Thyroid gland (tissue), 4 donors: ENCODE data around the gene IKZF4. TPM values are rescaled to one million over a fixed set of nuclear protein-coding genes. Genes with fewer than 3 reads are reported as not detected.
"Not testable (repeated sequence)": the region's sequence is repeated elsewhere in the genome, so short reads cannot be mapped to it uniquely, and the experiment has no call there.

Source experiments
- DNase-seq, 2 donors: peaks; one replicate each; pipeline ENCODE4 v3.0.0-alpha.2; 2019
- H3K27ac ChIP-seq, 3 donors: fragments of 200-600 bp; sonication (generic); 1 replicate in 2 of 3; 2 replicates in 1 of 3; pipeline ENCODE4 v1.5.1; 2016 to 2019; ENCODE audit warnings: mild to moderate bottlenecking in 1 of 3, moderate library complexity in 1 of 3
- H3K27me3 ChIP-seq: fragments of 200-600 bp; sonication (generic); one replicate; pipeline ENCODE4 v1.5.1; 2019
- H3K36me3 ChIP-seq, 2 donors: fragments of 200-600 bp; sonication (generic); one replicate each; pipeline ENCODE4 v1.5.1; 2016 to 2019
- H3K4me1 ChIP-seq, 2 donors: fragments of 200-600 bp; sonication (generic); one replicate each; pipeline ENCODE4 v1.5.1; 2017 to 2019
- H3K4me3 ChIP-seq, 3 donors: fragments of 200-600 bp; sonication (generic); replicated peaks in 1 of 3; 1 replicate in 2 of 3; 2 replicates in 1 of 3; pipeline ENCODE4 v1.5.1; 2016; ENCODE audit warnings: mild to moderate bottlenecking in 1 of 3
- H3K9me3 ChIP-seq: fragments of 200-600 bp; sonication (generic); one replicate; pipeline ENCODE4 v1.5.1; 2017
- CTCF ChIP-seq, 6 experiments: fragments of 200-600 bp in 3 of 6; fragments of 450-650 bp in 3 of 6; sonication (generic) in 3 of 6; IDR thresholded peaks; one replicate each; pipeline ENCODE4 v1.5.1; 2016 to 2019; ENCODE audit warnings: antibody characterized with exemption in 6 of 6, mild to moderate bottlenecking in 2 of 6, inconsistent platforms in 1 of 6, moderate library complexity in 1 of 6
- POLR2A ChIP-seq, 2 donors: fragments of 450-650 bp; IDR thresholded peaks; one replicate each; pipeline ENCODE4 v1.6.1; 2017; ENCODE audit warnings: antibody characterized with exemption in 2 of 2, mild to moderate bottlenecking in 2 of 2, moderate library complexity in 1 of 2
- WGBS, 2 donors: methylation state at CpG; one replicate each; pipeline ENCODE4 v1.1.5; 2017; 5-methylcytosine and 5-hydroxymethylcytosine counted together
- intact Hi-C: fragments of 100-400 bp; cut with DNase I; formaldehyde crosslinking; loops from one replicate; pipeline ENCODE4 v1.15.1; 2023
- total RNA-seq, 4 donors: library from RNA; depleted of rRNA; stranded (reverse); fragments of >200 nt; gene quantifications; one replicate each; pipeline ENCODE4 v1.2.3, GENCODE V29; 2016

Gene IKZF4
- total RNA-seq, 4 donors from 2014 or later: 4.2 to 10.9 (median 9.4) TPM

GRCh38 chr12:55996715-55997534, 23.9 kb upstream of the IKZF4 start, which contains the start of gene SUOX:
Gene SUOX, plus strand, starts transcription at chr12:55997276. Its CDS starts 4,946 bp downstream, at chr12:56002222.
- DNase-seq: peak; percentile 99
- WGBS, 2 donors: 3% methylated on average over 18 to 23 of the region's 27 CpGs
- Histone ChIP-seq H3K27ac (peak within 1 kb of the TSS; percentile 72 to 83 (median 73)), H3K9me3 (no peaks in the 10 kb centered on the region), H3K4me1 (peaks cover 11 to 13% of the 10 kb centered on the region in 2 donors), H3K4me3 (peak within 1 kb of the TSS; percentile 51 to 54 (median 51)), H3K27me3 (no peaks in the 10 kb centered on the region), H3K36me3 (peaks cover 19 to 24% of the 10 kb centered on the region in 2 donors)
- TF ChIP-seq POLR2A (IDR thresholded peaks at IDR 0.05): peak; percentile 19 to 83
- no peak for TF ChIP-seq CTCF (IDR thresholded peaks at IDR 0.05)
- intact Hi-C loops: no loop called here

DNA sequence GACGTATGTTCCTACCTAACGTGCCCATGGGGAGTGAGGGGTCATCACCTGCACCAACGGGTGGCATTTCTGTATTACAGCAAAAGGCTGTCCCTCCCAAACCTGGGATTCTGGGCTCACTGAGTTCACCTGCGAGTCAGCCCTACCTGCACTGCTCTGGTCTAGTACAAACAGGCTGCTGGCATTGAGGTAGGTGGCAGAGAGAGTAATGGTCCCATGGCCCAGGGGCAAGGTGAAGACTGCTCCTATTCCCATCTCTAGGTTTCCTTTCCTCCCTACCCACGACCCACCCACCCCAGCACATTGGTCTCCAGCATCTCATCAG, 23.3 kb upstream of the IKZF4 start:
- Histone ChIP-seq H3K27ac (peak overlapping the region; percentile 72 to 77 (median 73)), H3K4me1 (peaks cover 11 to 13% of the 10 kb centered on the region in 2 donors), H3K36me3 (peaks cover 13 to 19% of the 10 kb centered on the region in 2 donors), H3K27me3 (no peaks in the 10 kb centered on the region), H3K9me3 (no peaks in the 10 kb centered on the region), H3K4me3 (peak overlapping the region; percentile 45 to 54 (median 51))
- intact Hi-C loops: no loop called here
- DNase-seq: peak; percentile 32
- 2 to 8% methylated on average over 2 to 5 of the region's 5 CpGs for WGBS, 2 donors
- TF ChIP-seq CTCF (IDR thresholded peaks at IDR 0.05) (no peak), POLR2A (IDR thresholded peaks at IDR 0.05) (no peak)

GRCh38 chr12:55999522-55999921, 21.3 kb upstream of the IKZF4 start:
- H3K9me3 ChIP-seq, H3K4me3 ChIP-seq, H3K27ac ChIP-seq, H3K27me3 ChIP-seq, DNase-seq, intact Hi-C loops: not testable (repeated sequence)
- Histone ChIP-seq H3K4me1 (peaks cover 11 to 13% of the 10 kb centered on the region in 2 donors), H3K36me3 (peaks cover 6 to 11% of the 10 kb centered on the region in 2 donors)
- WGBS, 2 donors: 70 to 82% methylated on average over 6 of the region's 6 CpGs

DNA sequence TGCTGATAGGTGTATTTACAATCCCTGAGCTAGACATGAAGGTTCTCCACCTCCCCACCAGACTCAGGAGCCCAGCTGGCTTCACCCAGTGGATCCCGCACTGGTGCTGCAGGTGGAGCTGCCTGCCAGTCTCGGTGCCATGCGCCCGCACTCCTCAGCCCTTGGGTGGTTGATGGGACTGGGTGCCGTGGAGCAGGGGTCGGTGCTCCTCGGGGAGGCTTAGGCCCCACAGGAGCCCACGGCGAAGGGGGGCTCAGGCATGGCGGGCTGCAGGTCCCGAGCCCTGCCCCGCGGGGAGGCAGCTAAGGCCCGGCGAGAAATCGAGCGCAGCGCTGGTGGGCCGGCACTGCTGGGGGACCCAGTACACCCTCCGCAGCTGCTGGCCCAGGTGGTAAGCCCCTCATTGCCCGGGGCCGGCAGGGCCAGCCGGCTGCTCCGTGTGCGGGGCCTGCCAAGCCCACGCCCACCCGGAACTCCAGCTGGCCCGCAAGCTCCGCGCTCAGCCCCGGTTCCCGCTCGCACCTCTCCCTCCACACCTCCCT, 20.8 kb upstream of the IKZF4 start:
- H3K9me3 ChIP-seq, DNase-seq, H3K27me3 ChIP-seq, H3K4me3 ChIP-seq, H3K27ac ChIP-seq: not testable (repeated sequence)
- Histone ChIP-seq H3K4me1 (peaks cover 11 to 13% of the 10 kb centered on the region in 2 donors), H3K36me3 (peaks cover 6 to 11% of the 10 kb centered on the region in 2 donors)
- 90 to 95% methylated on average over 13 to 15 of the region's 33 CpGs for WGBS, 2 donors
- intact Hi-C loops: loop anchor here (5.0 kb wide), 1 partner anchor 37 kb away; no protein-coding TSS in a partner anchor

GRCh38 chr12:56001487-56002100, 19.2 kb upstream of the IKZF4 start:
- intact Hi-C loops: loop anchor here (5.0 kb wide), 1 partner anchor 36 kb away; no protein-coding TSS in a partner anchor
- H3K9me3 ChIP-seq: no peaks in the 10 kb centered on the region
- TF ChIP-seq CTCF (IDR thresholded peaks at IDR 0.05) (no peak), POLR2A (IDR thresholded peaks at IDR 0.05) (no peak)
- WGBS, 2 donors: 80 to 85% methylated on average over 7 of the region's 7 CpGs
- H3K27me3 ChIP-seq: no peaks in the 10 kb centered on the region
- peaks cover 11 to 14% of the 10 kb centered on the region in 2 donors for H3K4me1 ChIP-seq
- no peak overlapping the region for H3K27ac ChIP-seq
- peaks cover 6 to 11% of the 10 kb centered on the region in 2 donors for H3K36me3 ChIP-seq
- DNase-seq: no peak
- no peak overlapping the region for H3K4me3 ChIP-seq

GRCh38 chr12:56003376-56003775, 17.5 kb upstream of the IKZF4 start:
- H3K4me3 ChIP-seq, DNase-seq, H3K27me3 ChIP-seq, H3K27ac ChIP-seq, H3K9me3 ChIP-seq: not testable (repeated sequence)
- H3K4me1 ChIP-seq: peaks cover 5 to 13% of the 10 kb centered on the region in 2 donors
- peaks cover 6 to 11% of the 10 kb centered on the region in 2 donors for H3K36me3 ChIP-seq
- 92 to 98% methylated on average over 5 of the region's 5 CpGs for WGBS, 2 donors
- intact Hi-C loops: loop anchor here (5.0 kb wide), 1 partner anchor 34 kb away; no protein-coding TSS in a partner anchor
